Measurements from ENCODE around the gene TLCD3B.
A peak's percentile ranks its signal among the peaks of the same experiment; 100 is the strongest.

The TLCD3B gene

GRCh38 chr16:30004811-30005242 lies 26.2 kb downstream of the TLCD3B start:
- DNase-seq (ENCODE audit: low spot score), result no peak

- no peak for DNase-seq (ENCODE audit: low spot score)
Observed at GRCh38 chr16:30004424-30004776, 26.7 kb downstream of the TLCD3B start.

DNA sequence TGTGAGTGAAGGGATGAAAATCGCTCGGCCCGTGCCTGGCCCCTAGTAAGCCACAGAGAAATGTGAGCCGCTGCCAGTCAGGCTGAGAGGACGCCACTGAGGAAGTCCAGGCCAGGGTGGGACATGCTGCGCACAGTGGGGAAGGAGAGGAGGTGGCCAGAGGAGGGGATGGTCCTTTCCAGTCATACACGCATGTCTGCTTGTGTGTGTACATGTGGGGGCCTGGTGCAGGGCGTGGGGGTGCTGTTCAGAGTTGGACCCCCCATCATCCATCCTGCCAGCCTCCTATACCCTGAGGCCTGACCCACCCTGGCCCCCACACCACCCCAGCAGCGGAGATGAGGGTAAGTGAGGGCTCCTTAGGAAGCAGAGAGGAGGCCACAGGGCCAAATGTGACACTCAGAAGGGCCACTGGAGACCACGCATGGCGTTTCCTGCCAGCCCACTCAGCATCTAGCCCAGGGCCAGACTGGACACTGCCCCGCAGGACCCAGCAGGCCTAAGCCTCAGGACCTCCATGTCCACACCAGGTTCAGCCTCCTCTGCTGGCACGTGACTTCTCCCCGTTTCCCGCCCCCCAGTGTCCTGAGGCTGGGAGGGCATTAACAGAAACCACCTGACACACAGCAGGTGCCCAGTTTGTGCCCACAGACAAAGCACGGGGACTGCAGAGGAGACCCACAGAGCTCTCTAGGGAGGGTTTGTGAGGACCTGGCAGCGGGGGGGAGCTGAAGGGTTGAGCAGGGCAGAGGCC lies 27.2 kb downstream of the TLCD3B start:
- DNase-seq (ENCODE audit: low spot score), result no peak

DNA sequence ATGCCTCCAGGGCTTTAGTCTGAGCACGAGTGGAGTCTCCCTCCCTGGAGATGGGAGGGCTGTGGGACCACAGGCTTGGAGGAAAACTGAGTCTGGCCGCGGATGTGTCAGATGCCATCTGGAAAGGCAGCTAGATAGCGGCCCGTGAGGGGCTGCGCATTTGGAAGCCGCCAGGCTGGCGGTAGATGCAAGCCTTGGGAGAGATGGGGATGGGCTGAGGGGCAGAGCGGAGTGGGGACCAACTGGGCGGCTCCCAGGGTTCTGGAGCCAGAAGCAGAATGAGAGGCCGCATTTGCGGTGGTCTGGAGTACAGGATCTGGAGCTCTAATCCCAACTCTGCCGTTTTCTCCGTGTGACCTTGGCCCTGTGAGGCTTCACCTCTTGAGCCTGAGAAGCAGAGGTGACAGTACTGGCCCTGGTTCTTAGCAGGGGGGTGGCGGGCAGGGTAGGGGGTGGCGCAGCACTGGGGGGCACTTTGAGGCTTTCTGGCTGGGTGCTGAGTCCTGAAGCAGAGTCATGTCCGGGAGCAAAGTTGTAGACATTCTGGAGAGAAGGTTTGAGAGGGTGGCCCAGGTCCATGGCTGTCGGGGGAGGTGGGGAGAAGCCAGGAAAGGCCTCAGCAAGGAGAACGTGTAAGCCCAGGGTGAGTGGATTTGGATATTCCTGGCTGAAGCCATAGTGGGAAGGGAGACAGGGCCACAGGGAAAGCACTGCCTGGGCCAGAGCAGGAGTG lies 28.3 kb downstream of the TLCD3B start:
- DNase-seq (ENCODE audit: low spot score), result no peak

- no peak for DNase-seq (ENCODE audit: low spot score)
Observed at GRCh38 chr16:30000735-30001631, 30.1 kb downstream of the TLCD3B start.

- no peak for DNase-seq (ENCODE audit: low spot score)
Observed at GRCh38 chr16:29999605-30000004, 31.5 kb downstream of the TLCD3B start.

- no peak for DNase-seq (ENCODE audit: low spot score)
Observed at GRCh38 chr16:29996766-29997250, 34.3 kb downstream of the TLCD3B start.

GRCh38 chr16:29995911-29996765 lies 34.9 kb downstream of the TLCD3B start, which contains the start of gene INO80E:
TSS of gene INO80E (plus strand) at chr16:29996241. CDS start at chr16:29996311, 70 bp downstream.
- peak; percentile 99 for DNase-seq (ENCODE audit: low spot score)

- DNase-seq (ENCODE audit: low spot score), result peak; percentile 95
Observed at GRCh38 chr16:29995324-29995910, 35.7 kb downstream of the TLCD3B start, which contains the start of gene HIRIP3. TSS of gene HIRIP3 (minus strand) at chr16:29995617. CDS start at chr16:29995605, 12 bp downstream.

DNA sequence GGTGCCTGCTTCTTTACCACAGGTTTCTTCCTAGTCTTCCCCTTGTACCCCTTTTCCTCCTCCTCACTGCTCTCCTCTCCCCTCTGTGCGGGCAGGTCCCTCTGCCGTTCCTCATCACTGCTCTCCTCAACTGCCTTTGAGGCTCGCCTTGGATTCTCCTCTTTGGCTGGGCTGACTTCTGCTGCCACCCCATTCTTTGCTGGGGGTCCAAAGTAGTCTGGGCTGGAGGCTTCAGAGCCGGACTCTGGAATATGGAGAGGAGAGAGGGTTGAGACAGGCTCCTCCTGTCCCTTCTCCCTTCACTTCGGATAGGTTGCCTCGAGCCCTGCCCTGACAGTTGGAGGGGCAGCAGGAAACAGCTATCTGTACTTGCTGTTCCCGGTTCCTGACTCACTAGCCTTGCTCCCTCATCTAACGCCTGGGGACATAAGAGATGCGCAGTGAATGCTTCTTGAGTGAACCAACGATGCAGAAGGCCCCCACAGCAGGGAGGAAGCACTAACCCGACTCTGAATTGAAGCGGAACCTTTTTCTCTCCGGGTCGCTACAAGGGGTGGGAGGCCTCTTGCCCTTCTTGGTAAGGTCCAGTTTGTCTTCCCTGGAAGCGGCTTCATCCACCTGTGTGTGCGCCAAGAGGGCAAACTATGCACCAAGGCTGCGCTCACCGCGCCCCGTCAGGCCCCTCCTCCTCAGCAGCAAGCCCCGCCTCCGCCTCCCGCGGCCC lies 36.3 kb downstream of the TLCD3B start:
- peak; percentile 71 for DNase-seq (ENCODE audit: low spot score)

DNA sequence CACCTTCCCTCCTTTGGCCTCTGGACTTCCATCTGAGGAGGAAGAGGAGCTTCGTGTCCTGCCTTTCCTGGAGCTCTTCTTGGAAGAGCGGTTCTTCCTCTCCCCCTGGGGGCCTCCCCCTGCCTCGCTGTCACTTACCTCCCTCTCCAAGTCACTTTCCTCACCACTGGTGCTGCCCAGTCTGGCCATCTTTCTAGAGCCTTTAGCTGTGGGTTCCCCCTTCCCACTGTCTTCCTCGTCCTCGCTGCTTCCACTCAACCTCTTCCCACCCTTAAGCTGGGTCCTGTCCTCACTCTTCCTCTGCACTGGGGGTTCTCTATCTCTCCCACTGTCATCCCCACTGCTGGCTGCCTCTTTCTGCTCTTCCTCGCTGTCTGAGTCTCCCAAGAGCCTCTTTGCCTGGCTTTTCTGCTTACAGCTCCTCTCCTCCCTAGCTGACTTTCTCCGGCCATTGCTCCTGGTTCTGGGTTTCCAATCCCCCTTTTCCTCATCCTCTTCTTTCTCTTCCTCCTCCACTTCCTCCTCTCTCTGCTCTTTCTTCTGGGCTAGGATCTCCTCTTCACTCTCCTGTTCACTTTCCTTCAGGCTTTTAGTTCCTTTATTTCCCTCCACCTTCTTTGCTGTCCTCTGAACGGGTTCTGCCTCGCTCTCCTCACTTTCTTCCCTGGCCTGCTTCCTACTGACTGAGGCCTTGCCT lies 37.0 kb downstream of the TLCD3B start:
- DNase-seq (ENCODE audit: low spot score), result no peak

DNA sequence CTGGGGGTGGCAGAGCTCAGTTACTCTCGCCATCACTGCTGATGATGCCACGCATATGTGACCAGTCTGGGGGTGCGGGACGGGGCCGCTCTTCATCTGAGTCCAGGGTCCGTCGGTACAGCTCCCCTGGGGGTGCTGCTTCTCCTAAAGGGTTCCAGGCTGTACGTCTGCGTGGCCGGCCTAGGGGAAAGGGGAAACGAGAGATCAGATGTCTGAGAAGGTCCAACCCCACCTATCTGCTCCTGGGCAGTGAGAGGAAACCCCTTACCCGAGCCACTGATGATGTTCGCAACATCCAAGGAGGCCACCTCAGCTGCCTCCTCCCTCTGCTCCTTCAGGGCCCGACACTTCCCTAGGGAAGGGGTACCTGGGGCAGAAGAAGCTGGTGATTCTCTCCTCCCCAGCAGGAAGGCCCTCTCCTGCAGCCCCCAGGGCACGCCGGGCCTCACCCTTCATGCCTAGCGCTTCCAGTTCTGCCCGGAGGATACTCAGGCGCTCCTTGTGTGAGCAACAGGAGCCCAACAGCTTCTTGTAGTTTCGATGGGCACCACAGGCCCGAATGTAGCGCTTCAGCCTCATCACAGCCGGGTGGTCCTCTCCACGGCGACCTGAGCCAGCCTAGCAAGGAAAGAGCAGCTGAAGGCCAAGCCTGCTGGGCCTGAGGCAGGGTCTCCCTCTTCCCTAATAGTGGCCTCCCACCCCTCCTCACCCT lies 37.7 kb downstream of the TLCD3B start:
- DNase-seq (ENCODE audit: low spot score), result no peak

- DNase-seq (ENCODE audit: low spot score), result no peak
Observed at GRCh38 chr16:29992344-29992967, 38.6 kb downstream of the TLCD3B start.

DNA sequence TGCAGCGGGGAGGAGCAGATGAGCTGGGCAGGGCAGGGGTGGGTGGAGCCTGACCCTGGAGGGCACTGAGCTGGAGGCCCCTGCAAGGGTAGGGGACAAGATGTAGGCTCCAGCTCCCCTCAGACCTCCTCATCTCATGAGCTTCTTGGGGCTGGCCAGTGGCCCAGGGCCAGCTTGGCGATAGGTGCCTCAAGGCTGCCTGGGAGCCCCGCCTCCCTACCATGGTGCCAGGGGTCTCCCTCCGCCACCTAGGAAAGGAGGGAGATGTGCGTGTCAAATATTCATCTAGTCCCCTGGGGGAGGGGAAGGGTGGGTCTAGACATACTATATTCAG lies 39.5 kb downstream of the TLCD3B start:
- no peak for DNase-seq (ENCODE audit: low spot score)

DNA sequence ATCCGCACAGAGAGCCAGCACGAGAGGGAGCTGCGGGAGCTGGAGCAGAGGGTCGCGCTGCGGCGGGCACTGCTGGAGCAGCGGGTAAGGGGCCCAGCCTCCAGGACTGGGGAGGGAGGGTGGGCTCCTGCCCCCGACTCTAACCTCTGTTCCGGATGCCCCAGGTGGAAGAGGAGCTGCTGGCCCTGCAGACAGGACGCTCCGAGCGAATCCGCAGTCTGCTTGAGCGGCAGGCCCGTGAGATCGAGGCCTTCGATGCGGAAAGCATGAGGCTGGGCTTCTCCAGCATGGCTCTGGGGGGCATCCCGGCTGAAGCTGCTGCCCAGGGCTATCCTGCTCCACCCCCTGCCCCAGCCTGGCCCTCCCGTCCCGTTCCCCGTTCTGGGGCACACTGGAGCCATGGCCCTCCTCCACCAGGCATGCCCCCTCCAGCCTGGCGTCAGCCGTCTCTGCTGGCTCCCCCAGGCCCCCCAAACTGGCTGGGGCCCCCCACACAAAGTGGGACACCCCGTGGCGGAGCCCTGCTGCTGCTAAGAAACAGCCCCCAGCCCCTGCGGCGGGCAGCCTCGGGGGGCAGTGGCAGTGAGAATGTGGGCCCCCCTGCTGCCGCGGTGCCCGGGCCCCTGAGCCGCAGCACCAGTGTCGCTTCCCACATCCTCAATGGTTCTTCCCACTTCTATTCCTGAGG lies 40.0 kb downstream of the TLCD3B start:
- DNase-seq (ENCODE audit: low spot score), result no peak

DNA sequence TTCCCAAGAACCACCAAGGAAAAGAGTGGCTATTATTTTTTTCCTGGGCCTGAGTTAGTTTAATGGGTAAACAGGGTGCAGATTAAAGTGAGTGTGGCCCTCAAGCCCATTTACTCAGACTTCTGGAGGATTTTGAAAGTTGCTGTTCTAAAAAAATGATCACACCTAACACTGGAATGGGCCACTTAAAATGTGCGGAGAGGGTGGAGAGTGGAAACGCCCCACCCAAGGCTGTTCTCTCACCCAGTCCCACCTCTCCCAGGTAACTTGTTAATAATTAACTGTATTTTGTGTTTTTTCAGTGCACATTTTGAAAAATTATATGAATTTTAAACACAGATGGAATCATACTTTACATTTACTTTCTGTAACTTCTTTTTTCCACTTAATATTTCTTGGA lies 41.0 kb downstream of the TLCD3B start:
- DNase-seq (ENCODE audit: low spot score), result no peak

- DNase-seq (ENCODE audit: low spot score), result no peak
Observed at GRCh38 chr16:29989111-29989858, 41.8 kb downstream of the TLCD3B start.
